Globus pallidus (tissue), 1 donor: ENCODE results near the gene OR1I1.

Experiments used
- DNase-seq: peaks from one replicate; pipeline ENCODE4 v3.0.0-alpha.2; 2015; ENCODE audit warnings: low spot score

OR1I1 gene

DNA sequence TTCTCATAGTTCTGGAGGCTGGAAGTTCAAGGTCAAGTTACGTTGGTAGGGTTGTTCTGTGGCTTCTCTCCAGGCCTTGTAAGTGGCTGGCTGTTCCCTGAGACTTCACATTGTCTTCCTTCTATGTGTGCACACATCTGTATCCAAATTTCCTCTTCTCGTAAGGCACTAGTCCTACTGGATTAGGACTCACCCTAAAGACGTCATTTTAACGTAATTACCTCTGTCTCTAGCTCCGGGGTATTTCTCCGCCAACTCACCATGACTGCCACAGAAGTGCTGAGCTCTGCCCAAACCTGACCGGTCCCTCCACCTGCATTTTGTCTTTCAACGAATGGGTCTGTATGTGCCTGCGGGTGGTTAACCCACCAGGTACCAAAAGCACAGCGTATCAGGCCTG is 16.4 kb downstream of the OR1I1 start:
- no peak for DNase-seq

DNA sequence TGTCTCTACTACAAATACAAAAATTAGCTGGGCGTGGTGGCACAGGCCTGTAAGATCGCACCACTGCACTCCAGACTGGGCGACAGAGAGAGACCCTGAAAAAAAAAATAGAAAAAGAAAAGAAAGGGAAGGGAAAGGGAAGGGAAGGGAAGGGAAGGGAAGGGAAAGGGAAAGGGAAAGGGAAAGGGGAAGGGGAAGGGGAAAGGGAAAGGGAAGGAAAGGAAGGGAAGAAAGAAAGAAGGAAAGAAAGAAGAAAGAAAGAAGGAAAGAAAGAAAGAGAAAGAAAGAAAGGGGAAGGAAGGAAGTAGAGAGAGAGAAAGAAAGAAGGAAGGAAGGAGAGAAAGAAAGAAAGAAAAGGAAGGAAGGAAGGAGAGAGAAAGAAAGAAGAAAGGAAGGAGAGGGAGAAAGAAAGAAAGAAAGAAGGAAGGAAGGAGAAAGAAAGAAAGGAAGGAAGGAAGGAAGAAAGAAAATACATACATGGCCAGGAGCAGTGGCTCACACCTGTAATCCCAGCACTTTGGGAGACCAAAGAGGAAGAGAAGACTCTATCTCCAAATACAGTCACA is 17.1 kb downstream of the OR1I1 start:
- DNase-seq = no peak

DNA sequence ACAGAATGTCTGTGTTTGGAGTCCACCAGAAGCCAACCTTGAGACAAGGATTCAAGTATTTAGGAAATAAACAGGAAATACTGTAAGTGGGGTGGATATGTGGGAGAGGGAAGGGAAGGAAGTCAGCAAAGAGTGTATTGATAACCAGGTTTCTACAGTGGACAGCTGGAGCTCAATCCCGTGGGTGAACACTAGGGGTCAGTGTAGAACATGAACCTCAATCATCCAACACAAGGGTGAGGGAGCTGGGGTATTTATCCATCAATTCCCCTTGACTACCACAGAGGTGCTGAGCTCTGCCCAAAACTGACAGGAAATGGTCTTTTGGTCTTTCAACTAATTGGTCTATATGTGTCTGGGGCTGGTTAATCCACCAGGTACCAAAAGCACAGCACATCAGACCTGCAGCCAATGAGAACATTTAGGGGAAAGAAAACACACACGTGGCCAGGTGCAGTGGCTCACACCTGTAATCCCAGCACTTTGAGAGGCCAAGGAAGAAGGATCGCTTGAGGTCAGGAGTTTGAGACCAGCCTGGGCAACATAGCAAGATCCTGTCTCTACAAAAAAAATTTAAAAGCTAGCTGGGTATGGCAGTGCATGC is 19.6 kb downstream of the OR1I1 start:
- no peak for DNase-seq

DNA sequence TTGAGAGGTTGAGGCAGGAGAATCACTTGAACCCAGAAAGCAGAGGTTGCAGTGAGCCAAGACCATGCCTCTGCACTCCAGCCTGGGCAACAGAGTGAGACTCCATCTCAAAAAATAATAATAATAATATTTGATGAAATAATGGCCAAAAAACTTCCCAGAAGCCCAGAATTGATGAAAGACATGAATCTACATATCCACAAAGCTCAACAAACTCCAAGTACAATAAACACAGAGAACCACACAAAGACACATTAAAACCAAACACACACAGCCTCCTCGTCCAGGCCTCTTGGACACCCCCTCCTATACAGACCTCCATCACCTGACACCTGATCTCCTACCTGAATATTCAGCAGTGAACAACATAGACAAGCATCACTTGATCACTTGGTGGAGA is 22.0 kb downstream of the OR1I1 start:
- no peak for DNase-seq

DNA sequence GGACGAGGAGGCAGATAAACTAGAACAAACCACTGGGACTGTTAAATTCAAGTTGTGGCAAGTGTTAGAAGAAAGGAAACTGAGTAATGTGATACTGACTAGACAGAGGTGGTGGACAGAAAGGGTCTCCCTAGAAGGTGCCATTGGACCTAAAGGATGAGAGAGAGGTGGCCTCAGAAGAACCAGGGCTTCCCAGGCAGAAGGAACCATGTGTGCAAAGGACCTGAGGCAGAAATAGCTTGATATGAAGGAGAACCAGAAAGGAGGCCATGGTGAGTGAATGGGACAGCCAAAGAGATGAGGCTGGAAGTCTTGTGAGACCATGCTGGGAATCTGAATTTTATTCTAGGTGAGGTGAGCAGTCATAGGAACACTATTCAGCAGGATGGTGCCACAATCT is 22.4 kb downstream of the OR1I1 start:
- no peak for DNase-seq

DNA sequence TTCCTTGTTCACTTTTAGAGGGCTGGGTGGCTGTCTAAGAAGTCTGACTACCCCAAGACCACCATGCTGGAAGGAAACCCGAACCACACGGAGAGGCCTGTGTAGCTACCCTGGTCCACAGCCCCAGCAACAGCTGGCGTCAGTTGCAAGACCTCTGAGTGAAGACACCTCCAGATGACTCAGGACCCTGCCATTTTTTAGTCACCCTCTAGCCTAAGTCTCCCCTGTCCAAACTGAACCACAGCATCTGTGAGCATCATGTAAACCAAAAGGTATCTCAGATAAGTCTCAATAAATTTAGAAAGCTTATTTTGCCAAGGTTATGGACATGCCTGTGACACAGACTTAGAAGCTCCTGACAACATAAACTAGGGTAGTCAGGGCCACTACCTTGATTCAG is 23.0 kb downstream of the OR1I1 start:
- DNase-seq = no peak

DNA sequence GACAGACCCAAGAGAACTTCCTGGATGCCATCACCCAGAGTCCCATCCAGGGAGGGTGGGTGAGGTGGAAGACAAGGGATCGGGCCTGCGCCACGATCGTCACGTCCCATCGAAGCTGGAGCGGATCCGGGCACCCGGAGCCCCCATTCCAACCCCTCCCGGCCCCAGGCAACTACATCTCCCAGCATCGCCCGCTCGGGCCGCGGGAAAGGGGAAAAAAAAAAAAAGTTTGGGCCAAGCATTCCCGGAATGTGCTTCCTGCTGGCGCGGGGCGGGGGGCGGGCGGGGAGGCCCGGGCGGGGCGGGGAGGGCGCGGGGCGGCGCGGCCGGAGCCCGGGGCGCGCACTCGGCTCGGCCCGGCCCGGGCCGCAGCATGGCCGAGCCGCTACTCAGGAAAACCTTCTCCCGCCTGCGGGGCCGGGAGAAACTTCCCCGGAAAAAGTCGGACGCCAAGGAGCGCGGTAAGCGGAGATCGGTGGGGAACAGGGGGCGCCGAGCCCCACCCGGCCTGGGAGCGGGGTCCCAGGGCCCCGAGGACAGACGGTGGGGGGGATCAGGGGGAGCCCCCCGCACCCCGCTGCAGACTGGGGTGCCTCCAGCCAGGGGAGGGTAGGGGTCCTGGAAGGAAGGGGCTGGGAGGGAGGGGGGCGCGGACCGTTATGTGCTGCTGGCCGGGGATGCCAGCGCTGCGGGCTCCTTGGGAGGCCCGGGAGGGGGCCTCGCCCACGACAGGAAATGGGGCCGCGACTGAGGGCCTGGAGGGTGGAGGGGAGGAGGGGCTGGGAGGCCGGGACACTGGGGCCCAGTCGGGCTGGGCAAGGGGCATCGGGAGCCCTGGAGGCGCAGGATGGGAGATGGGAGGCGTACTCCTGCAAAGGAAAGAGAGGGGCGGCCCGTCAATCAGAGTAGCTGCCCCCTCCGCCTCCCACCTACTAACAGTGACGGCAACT is 25.3 kb downstream of the OR1I1 start, which contains the start of gene SYDE1:
Gene SYDE1 (plus strand): TSS at position 341 of the 950 bp plus-strand sequence. CDS start 33 bp downstream, at position 374.
- DNase-seq = no peak

DNA sequence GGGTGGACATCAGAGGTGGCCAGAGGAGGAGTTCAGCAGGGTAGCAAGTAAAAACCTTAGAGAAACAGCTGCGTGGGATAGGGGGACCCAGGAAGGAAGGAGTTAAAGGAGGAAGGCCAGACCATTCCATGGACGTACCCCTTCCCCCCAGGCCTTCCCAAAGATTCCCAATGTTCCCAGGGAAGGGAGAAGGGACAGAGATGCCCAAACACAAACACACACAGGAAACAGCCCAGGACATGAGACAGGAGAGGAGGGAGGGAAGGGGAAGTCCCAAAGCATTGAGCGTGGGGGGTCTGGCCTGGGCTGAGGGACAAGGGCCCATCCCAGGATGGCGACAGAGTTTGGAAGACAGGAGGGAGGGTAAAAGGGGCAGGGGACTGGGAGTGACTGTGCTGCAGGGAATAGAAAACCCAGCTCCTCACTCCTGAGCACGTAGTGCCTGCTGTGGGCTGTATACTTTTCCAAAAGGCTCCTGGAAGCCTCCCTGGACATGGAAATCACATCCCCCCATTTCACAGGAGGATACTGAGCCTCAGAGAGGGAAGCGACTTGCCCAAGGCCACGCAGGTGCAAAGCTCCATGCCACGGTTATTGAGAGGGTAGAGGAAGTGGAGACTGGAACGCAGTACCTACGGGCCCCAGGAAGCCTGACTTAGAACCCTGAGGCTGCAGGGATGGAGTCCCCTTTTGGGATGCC is 26.3 kb downstream of the OR1I1 start:
- no peak for DNase-seq

DNA sequence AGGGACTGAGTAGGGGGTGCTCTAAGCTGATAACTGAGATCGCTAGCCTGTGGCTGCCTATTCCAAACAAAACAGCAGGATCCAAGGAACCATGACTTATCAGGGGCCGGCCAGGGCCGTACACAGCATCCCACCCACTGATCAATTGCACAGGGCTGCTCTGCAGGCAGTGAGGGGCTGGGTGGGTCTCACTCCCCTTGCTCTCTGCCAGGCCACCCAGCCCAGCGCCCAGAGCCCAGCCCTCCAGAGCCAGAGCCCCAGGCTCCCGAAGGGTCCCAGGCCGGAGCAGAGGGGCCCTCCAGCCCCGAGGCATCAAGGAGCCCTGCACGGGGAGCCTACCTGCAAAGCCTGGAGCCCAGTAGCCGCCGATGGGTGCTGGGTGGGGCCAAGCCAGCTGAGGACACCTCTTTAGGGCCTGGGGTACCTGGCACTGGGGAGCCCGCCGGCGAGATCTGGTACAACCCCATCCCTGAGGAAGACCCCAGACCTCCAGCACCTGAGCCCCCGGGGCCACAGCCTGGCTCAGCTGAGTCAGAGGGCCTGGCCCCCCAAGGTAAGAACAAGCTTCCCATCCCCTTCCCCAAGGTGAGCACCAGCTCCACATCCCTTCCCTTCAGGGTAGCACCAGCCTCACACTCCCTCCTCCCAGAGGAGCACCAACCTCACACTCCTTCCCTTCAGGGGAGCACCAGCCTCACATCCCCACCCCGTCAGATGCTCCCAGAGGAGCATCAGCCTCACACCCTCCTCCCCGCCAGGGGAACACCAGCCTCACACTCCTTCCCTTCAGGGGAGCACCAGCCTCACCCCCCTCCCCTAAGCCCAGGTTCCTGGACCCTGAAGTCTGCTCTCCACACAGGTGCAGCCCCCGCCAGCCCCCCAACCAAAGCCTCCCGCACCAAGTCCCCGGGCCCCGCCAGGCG is 27.1 kb downstream of the OR1I1 start:
- DNase-seq = no peak

DNA sequence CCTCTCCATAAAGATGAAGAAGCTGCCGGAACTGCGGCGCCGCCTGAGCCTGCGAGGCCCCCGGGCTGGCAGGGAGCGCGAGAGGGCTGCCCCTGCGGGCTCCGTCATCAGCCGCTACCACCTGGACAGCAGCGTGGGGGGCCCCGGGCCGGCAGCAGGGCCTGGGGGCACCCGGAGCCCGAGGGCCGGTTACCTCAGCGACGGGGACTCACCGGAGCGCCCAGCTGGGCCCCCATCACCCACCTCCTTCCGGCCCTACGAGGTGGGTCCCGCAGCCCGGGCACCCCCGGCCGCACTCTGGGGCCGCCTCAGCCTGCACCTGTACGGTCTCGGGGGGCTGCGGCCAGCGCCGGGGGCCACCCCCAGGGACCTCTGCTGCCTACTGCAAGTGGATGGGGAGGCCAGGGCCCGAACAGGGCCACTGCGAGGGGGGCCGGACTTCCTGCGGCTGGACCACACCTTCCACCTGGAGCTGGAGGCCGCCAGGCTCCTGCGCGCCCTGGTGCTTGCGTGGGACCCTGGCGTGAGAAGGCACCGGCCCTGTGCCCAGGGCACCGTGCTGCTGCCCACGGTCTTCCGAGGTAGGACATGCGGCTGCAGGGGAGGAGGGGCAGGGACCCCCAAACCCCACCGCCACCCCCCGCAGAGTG is 27.9 kb downstream of the OR1I1 start:
- no peak for DNase-seq

DNA sequence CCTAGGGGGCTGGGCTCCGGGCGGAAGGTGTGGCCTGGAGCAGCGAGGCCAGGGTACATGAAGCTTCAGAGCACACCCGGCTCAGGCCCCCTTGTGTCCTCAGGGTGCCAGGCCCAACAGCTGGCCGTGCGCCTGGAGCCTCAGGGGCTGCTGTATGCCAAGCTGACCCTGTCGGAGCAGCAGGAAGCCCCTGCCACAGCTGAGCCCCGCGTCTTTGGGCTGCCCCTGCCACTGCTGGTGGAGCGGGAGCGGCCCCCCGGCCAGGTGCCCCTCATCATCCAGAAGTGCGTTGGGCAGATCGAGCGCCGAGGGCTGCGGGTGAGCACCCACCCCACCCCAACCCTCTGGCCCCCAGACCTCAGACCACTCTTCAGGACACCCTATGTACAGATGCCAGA is 28.4 kb downstream of the OR1I1 start:
- no peak for DNase-seq

DNA sequence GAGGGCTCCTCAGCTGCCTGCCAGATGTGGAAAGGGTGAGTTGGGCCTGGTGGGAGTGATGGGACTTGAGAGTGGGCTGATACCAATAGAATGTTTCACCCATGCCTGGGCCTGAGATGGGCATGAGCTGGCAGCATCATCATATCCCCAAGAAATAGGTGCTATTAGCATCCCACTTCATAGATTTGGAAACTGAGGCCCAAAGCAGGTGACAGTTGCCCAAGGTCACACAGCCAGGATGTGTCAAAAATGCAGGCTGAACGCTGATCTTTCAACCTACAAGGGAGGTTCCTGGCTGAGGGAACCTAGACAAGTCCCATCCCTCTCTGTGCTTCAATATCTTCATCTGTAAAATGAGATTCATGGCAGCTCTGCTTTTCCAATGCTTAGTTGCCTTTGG is 29.7 kb downstream of the OR1I1 start:
- no peak for DNase-seq

DNA sequence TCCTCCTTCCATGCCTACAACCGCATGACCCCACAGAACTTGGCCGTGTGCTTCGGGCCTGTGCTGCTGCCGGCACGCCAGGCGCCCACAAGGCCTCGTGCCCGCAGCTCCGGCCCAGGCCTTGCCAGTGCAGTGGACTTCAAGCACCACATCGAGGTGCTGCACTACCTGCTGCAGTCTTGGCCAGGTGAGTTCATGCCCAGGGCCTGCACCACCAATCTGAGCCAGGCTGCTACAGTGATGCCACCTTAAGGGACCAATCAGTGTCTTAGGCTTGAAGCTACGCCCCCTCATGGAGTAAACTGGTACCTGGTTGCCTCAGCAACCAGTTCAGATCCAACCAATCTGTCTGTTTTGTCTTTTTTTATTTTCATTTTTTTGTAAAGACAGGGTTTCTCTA is 30.4 kb downstream of the OR1I1 start:
- no peak for DNase-seq

DNA sequence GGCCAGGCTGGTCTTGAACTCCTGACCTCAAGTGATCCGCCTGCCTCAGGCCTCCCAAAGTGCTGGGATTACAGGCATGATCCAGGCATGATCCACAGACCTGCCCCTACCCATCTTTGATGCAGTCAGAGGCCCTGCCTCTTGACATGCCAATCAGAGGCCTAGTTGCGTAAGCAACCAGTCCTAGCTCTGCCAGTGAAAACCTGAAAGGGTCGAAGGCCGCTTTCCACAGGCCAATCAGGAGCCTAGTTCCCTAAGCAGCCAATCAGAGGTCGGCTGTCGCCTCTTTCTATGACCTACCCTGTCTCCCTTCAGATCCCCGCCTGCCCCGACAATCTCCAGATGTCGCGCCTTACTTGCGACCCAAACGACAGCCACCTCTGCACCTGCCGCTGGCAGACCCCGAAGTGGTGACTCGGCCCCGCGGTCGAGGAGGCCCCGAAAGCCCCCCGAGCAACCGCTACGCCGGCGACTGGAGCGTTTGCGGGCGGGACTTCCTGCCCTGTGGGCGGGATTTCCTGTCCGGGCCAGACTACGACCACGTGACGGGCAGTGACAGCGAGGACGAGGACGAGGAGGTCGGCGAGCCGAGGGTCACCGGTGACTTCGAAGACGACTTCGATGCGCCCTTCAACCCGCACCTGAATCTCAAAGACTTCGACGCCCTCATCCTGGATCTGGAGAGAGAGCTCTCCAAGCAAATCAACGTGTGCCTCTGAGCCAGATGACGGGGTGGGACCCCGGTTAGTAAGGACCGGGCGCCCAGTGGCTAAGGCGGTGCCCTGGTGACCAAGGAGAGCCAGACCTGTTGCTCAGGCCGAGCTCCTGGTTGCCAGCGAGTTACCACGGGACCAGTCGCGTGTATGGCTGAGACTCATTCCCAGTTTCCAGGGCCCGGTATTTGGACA is 31.5 kb downstream of the OR1I1 start:
- DNase-seq = no peak

DNA sequence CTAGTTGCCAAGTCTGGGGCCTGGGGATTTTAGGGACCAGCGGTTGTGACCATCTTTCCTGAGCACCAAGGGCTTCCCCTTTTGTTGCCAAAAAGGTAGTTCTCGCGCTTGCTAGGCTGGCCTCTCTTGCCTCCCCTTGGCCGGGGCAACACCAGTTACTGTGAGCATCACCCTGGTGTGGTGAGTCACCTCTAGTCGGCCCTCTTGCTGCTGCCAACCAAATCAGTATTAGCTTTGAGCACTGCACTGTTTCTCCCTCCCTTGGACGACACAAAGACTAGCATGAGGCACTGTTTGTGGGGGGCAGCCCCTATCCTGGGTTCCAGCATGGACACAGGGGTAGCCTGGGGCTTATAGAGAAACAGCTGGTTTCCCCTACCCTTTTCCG is 32.1 kb downstream of the OR1I1 start:
- no peak for DNase-seq

DNA sequence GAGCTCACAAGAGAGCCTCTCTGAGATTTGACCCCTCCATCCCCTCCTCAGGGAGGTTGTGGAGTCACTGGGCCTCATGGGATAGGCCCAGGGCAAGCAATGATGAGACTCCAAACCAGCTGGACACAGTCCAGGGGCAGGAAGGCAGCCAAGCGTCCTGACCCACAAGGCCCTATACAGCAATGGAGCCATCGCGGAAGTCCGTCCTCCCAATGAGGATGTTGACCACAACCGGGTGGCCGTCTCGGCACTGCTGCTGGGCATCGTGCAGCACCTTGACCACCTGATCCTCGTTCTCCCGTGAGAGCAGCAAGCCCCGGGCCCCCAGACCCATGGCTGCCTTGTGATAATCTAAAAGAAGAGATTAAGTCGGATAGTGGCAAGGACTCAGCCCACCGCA is 33.1 kb downstream of the OR1I1 start:
- DNase-seq = peak; percentile 46

DNA sequence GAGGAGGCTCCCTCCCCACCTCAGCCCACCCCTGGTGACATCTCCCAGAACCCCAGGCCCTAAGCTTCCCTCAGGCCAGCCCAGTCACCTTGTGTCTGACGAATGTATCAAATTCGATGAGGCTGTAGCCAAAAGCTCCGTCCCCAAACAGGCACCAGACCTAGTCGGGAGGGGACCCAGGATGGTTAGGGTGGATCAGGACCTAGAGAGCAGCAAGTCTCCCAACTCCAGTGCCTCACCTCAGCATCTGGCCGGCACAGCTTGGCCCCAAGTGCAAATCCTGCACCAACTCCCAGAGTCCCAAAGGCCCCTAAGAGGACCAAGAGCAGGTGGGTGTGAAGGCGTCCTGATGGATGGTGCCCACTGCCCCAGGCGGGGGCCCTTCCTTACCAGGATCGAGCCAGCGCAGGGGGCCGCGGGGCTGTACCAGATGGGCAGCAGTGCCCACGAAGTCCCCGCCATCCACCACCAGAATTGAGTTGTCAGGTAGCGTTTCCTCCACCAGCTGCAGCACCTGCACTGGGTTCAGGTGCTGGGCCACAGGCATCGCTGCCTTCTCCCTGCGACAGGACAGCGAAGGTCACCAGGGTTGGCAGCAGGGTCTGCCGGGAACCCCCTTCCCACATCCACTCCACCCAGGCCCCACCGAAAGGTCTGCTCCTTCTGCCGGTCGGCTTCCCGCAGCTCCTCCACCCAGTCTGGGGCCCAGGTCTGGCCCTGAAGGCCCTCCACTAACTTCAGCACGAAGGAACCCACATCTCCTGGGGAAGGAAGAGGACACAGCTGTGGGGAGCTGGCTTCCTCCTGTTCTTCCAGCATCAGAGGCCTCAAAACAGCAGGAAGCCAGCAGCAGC is 34.0 kb downstream of the OR1I1 start:
- DNase-seq = no peak

DNA sequence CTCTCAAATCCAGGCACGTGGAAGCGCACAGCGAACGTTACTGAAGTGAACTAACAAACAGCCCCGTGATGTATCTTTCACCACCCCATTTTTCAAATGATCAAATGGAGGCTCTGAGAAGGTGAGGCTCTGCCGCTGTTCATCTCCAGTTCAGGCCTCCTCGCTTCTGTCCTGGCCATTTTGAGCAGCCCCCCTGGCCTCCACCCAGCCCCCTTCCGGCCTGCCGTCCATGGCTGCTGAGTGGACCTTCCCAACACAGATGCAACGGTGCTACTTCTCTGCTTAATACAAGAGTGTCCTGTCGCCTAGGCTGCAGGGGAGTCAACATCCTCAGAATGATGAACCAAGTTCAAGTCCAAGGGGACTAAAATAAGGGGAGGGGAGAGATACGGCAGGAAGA is 34.8 kb downstream of the OR1I1 start:
- no peak for DNase-seq

DNA sequence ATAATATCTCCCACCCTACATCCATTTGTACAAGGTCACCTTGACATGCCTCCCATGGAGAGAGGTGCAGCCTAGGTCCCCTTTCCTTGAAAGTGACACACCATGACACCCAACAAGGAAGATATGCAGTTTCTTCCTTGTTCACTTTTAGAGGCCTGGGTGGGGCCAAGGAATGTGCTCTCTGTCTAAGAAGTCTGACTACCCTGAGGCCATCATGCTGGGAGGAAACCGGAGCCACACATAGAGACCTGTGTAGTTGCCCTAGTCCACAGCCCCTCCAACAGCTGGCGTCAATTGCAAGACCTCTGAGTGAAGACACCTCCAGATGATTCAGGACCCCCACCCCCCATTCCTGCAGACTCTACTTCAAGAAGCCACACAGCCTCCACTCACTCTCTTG is 36.2 kb downstream of the OR1I1 start:
- no peak for DNase-seq
